Dermis blood vessel endothelial cell (primary cell): ENCODE results near the gene MAML2. TPM values are rescaled to one million over a fixed set of nuclear protein-coding genes. Genes with fewer than 3 reads are reported as not detected.

Experiments used
- DNase-seq: peaks from one replicate; pipeline ENCODE4 v3.0.0; 2010
- total RNA-seq: library from RNA; depleted of rRNA; stranded (reverse); fragments of >200 nt; gene quantifications from 2 replicates; pipeline ENCODE4 v1.2.3, GENCODE V29; 2014

The MAML2 gene
- total RNA-seq, 1 donor from 2014 or later, result 6.3 TPM

DNA sequence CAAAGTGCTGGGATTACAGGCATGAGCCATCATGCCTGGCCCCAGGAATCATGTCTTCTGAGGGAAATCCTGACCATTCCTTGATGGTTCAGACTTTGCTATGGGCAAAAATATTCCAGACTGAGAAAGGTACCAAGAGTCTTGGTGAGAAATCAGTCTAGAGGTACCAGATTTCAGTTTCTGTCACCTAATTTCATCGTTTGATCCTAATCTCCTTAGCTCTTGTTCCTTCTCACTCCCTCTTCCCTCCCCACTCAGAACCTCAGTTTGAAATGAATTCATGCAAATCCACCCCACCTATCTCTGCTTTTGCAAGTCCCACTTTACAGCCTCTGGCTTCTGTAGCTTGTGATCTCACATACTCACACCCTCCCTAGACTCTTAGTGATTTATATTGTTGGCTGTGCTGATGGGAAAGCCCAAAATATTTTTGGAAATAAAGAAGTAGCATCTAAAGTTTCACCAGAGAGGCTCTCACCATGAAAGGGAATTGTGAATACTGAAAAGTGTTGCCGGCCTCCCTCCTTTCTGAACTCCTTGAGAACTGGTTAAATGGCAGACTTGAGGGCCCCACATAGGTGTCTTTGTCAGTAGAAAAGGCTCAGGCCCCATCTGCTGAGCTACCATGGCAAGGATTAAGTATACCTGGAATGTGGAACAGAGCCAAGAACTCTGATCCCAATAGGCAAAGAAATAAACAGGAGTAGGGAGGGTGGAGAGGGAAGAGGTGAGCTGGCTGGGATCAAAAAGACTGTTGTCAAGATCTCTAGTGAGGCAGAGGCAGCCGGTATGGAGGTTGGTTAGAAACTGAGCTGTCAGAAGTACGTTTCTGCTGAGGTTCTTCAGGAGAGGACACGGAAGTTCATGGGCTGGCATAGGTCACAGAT, 228.6 kb downstream of the MAML2 start:
- no peak for DNase-seq

DNA sequence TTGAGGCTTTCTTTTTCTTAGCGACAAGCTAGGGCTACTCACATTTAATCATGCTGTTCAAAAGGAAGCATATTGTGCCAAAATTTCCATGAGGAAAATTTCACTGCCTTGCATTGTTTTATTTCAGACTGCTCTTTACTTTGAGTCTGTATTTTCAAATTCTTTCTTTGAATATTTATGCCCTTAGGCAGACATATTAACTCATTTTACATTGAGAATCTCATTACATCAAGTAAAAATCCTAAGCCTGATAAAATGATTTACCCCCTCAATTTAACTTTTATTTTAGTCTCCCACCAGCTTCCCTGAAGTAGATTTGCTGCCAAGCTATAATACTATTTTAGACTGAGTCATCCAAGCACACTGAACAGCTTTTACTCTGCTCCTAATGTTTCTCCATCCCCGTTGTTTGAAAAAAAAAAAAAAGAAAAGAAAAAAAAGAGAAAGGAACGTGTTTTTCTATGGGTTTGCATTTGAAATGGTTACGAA, 229.8 kb downstream of the MAML2 start:
- DNase-seq, result peak; percentile 70

DNA sequence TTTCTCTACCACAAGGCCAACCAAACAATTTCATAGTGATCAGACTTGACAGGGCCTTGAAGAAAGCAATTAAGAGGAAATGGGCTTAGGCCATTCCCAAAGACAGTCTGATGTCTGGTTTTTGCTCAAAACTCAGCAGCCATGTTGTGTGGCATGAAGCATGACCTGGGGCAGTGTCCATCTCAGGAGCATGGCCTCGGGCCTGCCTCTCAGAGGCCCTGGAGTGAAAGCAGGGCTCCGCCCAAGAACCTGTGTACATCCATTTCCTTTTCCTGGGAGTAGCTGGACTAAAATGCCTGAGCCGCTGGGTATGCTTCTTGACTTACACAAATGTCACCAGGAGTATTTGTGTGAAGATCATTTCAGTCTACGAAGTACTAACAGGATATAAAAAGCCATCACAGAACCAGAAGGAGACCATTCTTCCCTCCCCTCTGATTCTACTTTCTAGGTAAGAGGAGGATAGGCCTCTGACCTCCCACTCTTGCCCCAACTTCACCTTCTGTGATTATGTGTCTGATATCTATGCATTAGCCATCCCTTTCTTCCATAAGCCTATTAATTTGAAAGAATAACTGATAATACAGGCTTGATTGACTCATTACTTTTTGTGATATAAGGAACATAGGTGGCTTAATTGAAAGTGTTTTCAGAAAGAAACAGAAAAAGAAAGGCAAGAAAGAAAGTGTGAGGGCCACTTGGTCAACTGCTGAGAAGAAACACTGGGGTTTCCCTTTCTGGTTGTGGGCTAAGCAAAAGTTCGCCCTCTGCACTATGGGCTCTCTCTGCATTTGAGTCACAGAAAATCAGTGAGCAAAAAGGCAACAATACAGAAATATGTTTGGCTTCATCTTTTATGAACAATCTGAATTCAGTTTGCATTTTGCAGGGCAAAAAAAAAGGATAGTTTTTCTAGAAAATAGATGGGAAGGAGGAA, 230.5 kb downstream of the MAML2 start:
- DNase-seq, result peak; percentile 29

DNA sequence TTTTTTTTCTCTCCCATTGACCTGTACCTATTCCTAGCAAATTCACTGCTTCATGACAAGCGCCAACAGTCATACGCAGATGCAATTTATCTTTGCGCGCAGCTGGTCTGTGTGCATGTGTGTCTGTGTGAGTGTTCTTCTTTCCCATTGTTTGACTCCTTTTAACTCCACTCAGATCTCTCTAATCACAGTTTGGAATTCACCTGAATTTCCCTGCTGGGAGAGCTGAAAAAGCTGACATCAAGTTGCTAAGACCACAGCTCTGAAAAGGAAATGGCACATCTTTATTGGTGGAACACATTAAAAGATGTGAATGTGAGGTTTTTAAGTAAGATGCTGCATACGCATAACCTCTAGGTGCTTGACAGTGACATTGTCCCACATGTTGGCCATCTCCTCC, 231.7 kb downstream of the MAML2 start:
- no peak for DNase-seq

DNA sequence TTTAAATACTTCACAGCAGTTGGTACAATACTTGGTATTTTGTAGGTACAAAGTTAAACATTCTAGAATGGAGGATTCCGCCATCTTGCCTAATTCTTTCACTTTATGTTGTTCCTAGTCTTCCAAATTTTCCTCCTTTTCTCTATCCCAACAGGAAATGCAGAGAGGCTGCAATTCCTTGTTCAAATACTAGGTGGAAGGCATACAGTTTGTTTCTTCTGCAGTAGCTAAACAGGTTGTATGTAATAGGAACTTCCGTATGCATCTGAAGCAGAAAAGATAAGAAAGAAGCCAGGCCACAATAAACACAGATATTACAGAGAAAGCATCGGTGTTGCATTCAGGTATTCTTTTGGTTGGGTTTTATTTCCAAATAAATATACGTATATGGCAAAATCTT, 232.7 kb downstream of the MAML2 start:
- no peak for DNase-seq

DNA sequence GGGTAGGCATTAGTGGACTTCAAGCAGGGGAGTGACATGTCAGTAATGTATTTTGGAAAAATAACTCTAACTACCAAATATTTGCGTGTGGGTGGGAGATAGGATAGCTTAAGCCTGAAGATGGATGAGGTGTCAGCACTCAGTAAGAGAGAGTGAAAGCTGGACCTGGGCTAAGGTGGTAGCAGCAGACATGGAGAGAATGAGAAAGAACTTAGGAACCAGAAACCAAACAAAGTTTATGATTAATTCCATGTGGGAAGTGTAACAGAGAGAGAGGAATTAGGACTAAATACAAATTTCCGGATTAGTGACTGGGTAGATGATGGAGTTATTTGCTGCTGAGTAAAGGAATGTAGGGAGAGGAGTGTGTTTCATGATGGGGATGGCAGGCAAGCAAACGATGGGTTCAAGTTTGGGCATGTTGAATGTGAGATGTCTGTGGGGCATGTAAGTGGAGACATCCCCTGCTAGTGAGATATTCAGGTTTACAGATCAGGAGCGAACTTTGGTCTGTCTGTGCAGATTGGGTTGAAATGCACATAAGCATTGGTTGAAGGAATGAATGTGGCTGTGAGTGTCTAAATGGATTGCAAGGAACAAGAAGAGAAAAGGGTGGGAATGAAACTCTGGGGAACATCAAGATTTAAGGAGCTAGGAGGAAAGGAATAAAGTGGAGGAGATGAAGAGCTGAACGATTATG, 233.5 kb downstream of the MAML2 start:
- no peak for DNase-seq

DNA sequence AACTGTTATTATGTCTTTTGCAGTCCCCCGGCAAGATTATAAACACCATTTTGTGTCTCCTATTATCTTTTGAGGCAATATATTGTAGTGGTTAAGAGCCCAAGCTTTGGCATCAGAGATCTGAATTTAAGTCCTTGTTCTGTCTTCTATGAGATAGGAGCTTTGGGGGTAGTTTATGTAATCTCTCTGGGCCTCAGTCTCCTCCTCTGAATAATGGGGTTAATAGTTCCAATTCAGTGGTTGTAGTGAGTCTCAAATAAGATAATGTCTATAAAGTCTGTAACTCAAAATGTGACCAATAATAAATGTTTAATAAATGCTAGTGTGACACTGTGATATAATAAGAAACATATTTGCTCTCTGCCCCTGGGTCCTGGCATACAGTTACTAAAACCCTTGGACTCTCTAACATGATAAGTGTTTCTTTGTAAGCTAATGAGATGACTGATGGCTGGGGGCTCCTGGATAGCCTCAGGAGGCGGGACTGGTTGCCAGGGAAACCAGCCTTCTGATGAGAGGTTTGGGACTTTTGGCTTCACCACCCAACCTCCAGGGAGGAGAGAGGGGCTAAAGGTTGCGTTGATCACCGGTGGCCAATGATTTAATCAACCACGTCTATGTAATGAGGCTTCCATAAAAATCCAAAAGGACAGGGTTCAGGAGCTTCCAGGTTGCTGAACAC, 235.7 kb downstream of the MAML2 start:
- DNase-seq, result no peak

DNA sequence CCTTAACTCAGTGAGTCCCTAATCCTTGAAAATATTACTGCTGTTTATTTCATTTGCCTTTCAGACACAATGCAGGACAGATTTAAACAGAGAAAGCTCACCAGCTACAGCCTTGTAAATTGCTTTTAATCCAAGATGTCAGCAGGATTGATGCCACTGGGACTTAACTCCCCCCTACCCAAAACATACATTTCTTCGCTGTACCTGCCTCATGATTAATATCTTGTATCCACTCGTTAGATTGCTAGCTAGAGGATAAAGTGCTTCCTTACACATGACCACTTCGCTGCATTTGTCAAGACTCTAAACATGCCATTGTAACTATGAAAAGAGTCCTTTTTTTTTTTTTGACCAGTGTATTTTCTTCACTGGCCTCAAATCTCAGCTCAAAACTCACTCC, 236.3 kb downstream of the MAML2 start:
- no peak for DNase-seq

DNA sequence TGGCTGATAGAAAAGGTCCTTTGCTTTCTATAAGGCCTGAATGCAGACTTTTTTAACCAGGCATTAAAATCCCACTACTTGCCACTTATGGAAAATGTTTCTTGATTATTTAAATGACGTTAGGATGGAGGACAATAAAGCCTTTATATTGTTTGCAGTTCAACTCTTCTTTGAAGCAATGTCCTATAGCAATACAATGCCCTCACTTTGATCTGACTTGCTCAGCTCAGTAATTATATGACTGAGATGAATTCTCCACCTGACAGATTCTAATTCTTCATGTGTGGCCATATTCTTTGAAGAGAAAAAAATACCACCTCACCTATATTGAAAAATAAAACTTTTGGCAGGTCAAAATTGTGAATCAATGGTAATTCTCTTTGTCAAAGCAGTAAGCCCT, 237.1 kb downstream of the MAML2 start:
- no peak for DNase-seq

DNA sequence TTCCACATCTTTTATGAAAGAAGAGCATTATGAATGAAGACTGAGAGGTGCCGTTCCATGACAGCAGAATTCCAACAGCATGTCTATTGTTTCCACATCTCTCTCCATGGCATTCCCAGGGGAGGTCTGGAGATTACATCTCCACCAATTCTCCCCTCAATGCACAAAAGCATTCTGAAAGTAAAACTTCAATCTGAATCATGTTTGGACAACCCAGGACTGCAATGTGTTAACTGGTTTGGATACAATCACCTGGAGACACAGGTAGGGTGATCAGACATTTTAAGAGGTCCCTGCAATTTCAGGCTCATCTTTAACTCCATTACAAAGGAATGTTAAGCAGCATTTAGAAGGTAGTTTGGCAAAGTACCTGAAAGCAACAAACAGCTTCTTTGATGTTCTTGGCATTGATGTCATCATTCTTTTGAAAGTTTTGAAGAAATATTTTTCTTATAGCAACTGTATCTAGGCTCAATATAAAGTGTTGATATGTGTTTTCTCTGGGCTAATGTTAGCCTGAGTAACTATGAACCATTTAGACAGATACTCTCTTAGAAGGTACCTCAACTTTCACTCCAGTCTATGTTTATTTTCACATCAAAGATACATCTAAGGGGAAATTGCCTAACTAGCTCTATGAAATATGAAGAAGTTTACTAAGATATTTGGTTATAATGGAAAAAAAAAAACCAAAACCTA, 237.6 kb downstream of the MAML2 start:
- DNase-seq, result peak; percentile 39

DNA sequence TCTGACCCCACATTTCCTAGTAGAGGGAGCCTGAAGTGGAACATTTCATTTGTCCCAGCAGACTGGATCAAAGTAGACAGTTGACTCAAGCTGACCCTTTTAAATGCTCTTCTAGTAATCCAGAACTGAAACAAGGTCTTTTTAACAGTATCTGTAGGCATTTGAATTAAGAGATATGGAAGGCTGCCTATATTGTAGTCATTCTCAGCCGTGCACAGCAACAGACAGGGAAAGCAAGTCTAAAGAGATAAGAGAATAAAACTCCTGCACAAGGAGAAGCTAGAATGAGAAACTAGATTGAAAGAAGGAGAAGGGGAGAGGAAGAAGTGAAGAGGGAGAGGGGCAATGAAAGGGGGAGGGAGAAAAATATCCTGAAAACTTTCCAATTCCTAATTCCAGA, 238.5 kb downstream of the MAML2 start:
- DNase-seq, result no peak

DNA sequence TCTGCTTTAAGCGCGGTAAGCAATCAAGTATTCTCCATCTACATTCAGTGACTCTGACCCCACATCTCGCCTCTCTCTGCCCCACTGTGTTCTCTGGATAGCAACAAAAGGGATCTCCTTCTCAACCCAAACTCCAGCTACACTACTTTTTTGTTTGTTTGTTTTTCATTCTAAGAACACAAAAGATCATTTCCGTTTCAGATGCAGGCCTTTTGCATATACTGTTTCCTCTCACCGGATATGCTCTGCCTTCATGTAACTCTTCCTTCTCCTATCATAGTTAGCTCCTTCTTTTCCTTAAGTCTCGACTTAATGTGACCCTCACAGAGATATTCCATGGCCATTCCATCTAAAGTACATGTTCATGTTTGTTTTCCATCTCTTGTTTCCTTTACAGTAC, 239.3 kb downstream of the MAML2 start:
- peak; percentile 52 for DNase-seq

DNA sequence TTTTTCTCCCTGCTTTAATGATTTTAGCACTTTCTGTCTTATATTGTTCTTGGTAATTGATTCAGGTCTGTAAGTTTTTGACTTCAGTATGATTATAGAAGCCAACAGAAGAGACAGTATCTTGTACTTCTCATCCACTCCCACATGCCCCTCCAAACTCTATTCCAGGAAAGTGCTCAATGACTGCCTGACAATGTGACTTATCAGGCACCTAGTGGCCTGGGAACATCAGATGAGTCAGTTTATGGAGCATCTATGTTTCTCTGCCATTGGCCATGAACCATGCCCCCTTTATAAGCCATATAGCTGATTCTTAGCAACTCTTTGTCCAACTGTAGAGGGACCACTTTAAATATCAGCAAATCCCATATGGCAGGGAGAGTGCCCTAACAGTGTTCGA, 239.9 kb downstream of the MAML2 start:
- DNase-seq, result peak; percentile 11

DNA sequence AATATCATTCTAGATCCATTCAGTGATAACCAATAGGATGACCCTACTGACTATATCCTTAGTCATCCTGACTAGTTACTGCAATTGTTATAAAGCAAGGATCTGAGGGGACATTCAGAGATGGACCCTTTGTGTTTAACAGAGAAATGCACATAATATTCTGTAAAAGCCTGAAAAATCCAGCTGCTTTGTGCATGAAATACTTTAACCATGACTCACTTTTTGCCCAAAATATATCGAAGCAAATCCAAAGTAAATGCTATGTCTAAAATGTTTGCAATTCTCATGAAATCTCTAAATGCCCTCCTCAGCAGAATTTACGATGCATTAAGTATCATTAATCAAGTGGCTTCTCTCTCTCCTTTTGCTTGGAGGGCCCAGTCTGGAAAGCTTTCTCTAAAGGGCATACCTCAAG, 240.3 kb downstream of the MAML2 start:
- DNase-seq, result peak; percentile 58

DNA sequence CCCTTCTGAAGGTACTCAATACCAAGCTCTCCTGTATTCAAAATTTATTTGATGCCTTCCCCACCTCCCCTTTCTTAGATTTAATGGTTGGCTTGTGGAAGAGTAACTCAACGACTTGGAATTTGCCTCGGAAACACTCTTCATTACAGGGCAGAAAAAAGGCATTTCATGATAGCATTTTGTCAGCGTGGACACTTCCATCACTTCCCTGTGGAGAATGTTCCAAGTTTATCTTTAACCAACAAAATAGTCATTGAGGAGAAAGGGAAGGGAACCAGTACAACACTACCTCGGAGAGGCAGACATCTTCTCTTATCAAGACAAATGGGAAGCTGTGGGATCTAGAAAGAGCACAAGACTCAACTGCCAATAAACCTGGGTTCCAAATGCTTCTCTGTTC, 241.8 kb downstream of the MAML2 start:
- no peak for DNase-seq

DNA sequence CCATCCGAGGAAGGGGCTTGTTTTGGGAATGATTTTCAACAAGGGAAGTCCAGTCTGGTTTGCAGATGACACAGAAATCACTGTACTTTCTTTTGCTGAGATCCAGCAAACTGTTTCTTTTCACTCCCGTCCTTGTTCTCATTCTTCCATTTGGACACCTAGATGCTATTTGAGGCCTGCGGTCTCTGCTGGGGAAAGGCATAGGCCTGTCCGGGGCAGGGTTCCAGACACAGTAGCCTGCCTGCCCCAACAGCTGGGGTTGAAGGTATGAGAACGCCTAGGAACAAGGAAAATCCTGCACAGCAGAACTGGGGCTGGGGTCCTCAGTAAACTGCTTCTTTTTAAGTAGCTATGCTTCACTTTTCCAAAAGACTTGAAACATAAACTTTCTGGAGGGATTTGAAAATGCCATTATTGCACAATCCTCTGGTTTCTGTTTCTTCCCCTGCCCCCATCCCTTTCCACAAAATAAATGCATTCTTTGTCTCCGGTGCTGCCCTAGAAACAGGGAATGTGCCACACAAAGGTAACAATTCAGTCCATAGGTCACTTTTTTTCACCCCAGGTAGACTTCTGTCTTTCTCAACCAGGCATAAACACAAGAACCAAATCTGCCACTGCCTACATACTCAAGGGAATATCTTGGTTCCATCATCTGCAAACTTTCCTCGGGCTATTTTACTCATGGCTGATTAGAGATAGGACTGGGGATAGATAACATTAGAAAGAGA, 244.3 kb downstream of the MAML2 start:
- no peak for DNase-seq

DNA sequence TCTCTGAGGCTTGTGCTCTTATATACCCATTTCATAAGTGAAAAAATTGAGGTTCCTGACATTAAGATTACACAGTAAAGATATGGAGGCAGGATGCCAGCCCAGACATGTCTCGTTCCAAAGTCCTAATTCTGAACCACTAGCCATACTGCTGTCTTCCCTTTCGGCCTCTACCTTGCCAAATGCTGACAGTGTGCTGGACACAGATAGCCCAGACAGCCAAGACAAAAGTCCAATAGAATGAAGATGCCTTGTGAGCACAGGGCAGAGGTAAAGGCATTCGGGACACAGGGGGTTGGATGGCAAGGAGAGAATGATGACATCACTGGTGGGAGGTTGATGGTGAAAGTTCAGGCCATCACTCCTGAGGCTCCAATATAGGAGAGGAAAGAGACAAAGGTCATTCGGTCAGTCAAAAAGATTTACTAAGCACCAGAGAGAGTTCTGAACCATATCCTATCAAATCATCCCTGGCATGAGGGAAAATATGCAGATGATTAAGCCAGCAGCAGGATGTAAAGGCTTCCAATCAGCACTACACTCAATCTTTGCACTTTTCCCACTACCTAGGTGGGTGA, 245.1 kb downstream of the MAML2 start:
- DNase-seq, result no peak

DNA sequence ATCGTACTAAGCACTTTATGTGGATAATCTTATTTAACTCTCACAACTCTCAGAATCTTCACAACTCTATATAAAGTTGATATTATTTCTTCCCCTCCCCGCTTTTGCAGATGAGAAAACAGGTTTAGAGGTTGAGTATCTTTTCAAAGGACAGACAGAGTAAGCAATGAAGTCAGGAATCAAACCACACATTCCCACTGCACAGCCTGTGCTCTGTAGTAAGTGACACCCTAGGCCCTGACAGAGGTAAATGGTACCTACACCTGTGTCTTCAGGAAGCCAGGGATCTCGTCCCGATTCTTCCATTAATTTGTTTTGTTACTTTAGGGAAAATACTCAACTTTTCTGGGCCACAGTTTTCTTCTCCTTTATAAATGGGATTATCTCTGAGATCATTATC, 246.6 kb downstream of the MAML2 start:
- no peak for DNase-seq

DNA sequence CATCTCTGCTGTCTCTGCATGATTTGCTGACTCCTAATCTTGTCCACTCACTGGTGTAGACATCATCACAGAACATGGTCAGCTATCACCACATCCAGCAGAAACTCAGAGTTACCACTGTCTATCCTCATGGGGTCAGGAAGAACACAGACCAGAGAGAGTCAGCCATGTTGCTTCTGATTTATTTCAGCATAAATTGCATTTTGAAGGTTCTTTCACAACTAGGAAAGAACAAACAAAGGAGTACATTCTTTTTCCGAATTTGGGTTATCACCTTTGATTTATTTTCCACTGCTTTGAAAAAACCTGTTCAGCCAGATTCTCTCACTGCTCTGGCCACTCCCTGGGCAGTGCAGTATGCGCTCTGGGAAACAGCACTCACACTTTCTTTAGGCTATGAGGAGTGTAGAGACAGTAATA, 247.1 kb downstream of the MAML2 start:
- no peak for DNase-seq

DNA sequence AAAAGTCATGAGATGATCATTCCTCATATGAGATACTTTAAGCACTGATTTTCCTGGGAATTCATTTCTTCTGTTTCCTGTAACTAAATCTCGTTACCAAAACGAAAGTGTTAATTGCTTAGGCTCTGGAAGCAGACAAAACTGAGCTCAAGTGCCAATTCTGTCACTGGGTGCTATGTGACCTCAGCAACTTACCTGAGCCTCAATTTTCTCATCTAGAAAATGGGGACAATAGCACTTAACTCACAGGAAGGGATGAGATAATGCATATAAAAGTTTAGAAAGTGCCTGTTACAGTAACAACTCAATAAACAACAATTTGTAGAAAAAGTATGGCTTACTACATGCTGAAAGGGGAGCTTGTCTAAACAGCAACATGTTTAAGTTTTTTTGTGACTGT, 248.8 kb downstream of the MAML2 start:
- no peak for DNase-seq
